IPS-15b (cell line): Measurements from ENCODE around the gene ABRACL.
"Not testable (repeated sequence)": the region's sequence is repeated elsewhere in the genome, so short reads cannot be mapped to it uniquely, and the experiment has no call there.

Experiments
- H3K27me3 ChIP-seq: one replicate; pipeline ENCODE4 v1.6.1; 2013; ENCODE audit warnings: low read length; ENCODE audit not compliant: control insufficient read depth, insufficient read depth
- H3K36me3 ChIP-seq: one replicate; pipeline ENCODE4 v1.6.1; 2013; ENCODE audit warnings: low read length; ENCODE audit not compliant: control insufficient read depth, insufficient read depth
- H3K4me1 ChIP-seq: one replicate; pipeline ENCODE4 v1.6.1; 2013; ENCODE audit warnings: mild to moderate bottlenecking, low read length; ENCODE audit not compliant: control insufficient read depth, insufficient read depth
- H3K4me3 ChIP-seq: one replicate; pipeline ENCODE4 v1.5.1; 2013; ENCODE audit warnings: low read depth, low read length
- H3K9ac ChIP-seq: one replicate; pipeline ENCODE4 v1.6.1; 2013; ENCODE audit warnings: low read depth, mild to moderate bottlenecking, low read length
- H3K9me3 ChIP-seq: one replicate; pipeline ENCODE4 v1.6.1; 2013; ENCODE audit warnings: mild to moderate bottlenecking, low read length; ENCODE audit not compliant: control insufficient read depth, insufficient read depth

The ABRACL gene

GRCh38 chr6:139014945-139015344 is 13.6 kb upstream of the ABRACL start:
- Histone ChIP-seq H3K9me3 (no peaks in the 10 kb centered on the region), H3K4me3 (no peak overlapping the region), H3K27me3 (no peaks in the 10 kb centered on the region), H3K36me3 (no peaks in the 10 kb centered on the region), H3K4me1 (peaks cover 8% of the 10 kb centered on the region), H3K9ac (no peak overlapping the region)

GRCh38 chr6:139016337-139017213 is 12.0 kb upstream of the ABRACL start:
- H3K4me3 ChIP-seq, result no peak overlapping the region
- no peak overlapping the region for H3K9ac ChIP-seq
- H3K9me3 ChIP-seq, result no peaks in the 10 kb centered on the region
- H3K36me3 ChIP-seq, result no peaks in the 10 kb centered on the region
- H3K4me1 ChIP-seq, result peaks cover 8% of the 10 kb centered on the region
- H3K27me3 ChIP-seq, result no peaks in the 10 kb centered on the region

- H3K27me3 ChIP-seq, result no peaks in the 10 kb centered on the region
- H3K4me1 ChIP-seq, result peaks cover 8% of the 10 kb centered on the region
- no peaks in the 10 kb centered on the region for H3K9me3 ChIP-seq
- no peak overlapping the region for H3K4me3 ChIP-seq
- H3K36me3 ChIP-seq, result no peaks in the 10 kb centered on the region
- H3K9ac ChIP-seq, result no peak overlapping the region
These were observed 11.3 kb upstream of the ABRACL start for GRCh38 chr6:139017227-139017626.

- Histone ChIP-seq H3K4me3 (no peak overlapping the region), H3K36me3 (no peaks in the 10 kb centered on the region), H3K27me3 (no peaks in the 10 kb centered on the region), H3K9ac (no peak overlapping the region), H3K9me3 (no peaks in the 10 kb centered on the region), H3K4me1 (peaks cover 12% of the 10 kb centered on the region)
These were observed 8.8 kb upstream of the ABRACL start for GRCh38 chr6:139019722-139020121.

- no peaks in the 10 kb centered on the region for H3K36me3 ChIP-seq
These were observed 7.9 kb upstream of the ABRACL start for GRCh38 chr6:139020689-139021088.

GRCh38 chr6:139025416-139025815 is 3.1 kb upstream of the ABRACL start:
- not testable (repeated sequence) for H3K27me3 ChIP-seq, H3K9me3 ChIP-seq, H3K4me1 ChIP-seq, H3K36me3 ChIP-seq, H3K9ac ChIP-seq, H3K4me3 ChIP-seq

More at GRCh38 chr6:139020689-139021088, 7.9 kb upstream of the ABRACL start:
- Histone ChIP-seq H3K4me1 (peaks cover 12% of the 10 kb centered on the region), H3K27me3 (no peaks in the 10 kb centered on the region), H3K9me3 (no peaks in the 10 kb centered on the region), H3K9ac (no peak overlapping the region), H3K4me3 (no peak overlapping the region)

- H3K9me3 ChIP-seq, result no peaks in the 10 kb centered on the region
- H3K4me3 ChIP-seq, result peak overlapping the region; percentile 90
- H3K36me3 ChIP-seq, result no peaks in the 10 kb centered on the region
- H3K9ac ChIP-seq, result peak overlapping the region; percentile 87
- peaks cover 12% of the 10 kb centered on the region for H3K4me1 ChIP-seq
- H3K27me3 ChIP-seq, result no peaks in the 10 kb centered on the region
These were observed 844 bp upstream of the ABRACL start for GRCh38 chr6:139027620-139028182.

GRCh38 chr6:139028215-139028657 is 309 bp upstream of the ABRACL start:
- H3K4me1 ChIP-seq, result peaks cover 13% of the 10 kb centered on the region
- H3K9me3 ChIP-seq, result no peaks in the 10 kb centered on the region
- H3K36me3 ChIP-seq, result no peaks in the 10 kb centered on the region
- H3K27me3 ChIP-seq, result no peaks in the 10 kb centered on the region
- peak overlapping the region; percentile 90 for H3K4me3 ChIP-seq
- peak overlapping the region; percentile 87 for H3K9ac ChIP-seq

GRCh38 chr6:139029470-139030227 is 1.1 kb downstream of the ABRACL start:
- Histone ChIP-seq H3K9ac (peak overlapping the region; percentile 87), H3K9me3 (no peaks in the 10 kb centered on the region), H3K27me3 (no peaks in the 10 kb centered on the region), H3K4me1 (peaks cover 11% of the 10 kb centered on the region), H3K36me3 (no peaks in the 10 kb centered on the region), H3K4me3 (peak overlapping the region; percentile 90)

- Histone ChIP-seq H3K27me3 (no peaks in the 10 kb centered on the region), H3K9me3 (no peaks in the 10 kb centered on the region), H3K9ac (peak overlapping the region; percentile 87), H3K4me1 (peaks cover 11% of the 10 kb centered on the region), H3K36me3 (peaks cover 4% of the 10 kb centered on the region), H3K4me3 (peak overlapping the region; percentile 90)
These were observed 1.9 kb downstream of the ABRACL start for GRCh38 chr6:139030228-139030963.

- peaks cover 8% of the 10 kb centered on the region for H3K36me3 ChIP-seq
These were observed 8.9 kb downstream of the ABRACL start for GRCh38 chr6:139037490-139037889.

More at GRCh38 chr6:139037490-139037889, 8.9 kb downstream of the ABRACL start:
- no peaks in the 10 kb centered on the region for H3K27me3 ChIP-seq
- H3K9ac ChIP-seq, result no peak overlapping the region
- peaks cover 9% of the 10 kb centered on the region for H3K4me1 ChIP-seq
- no peaks in the 10 kb centered on the region for H3K9me3 ChIP-seq
- H3K4me3 ChIP-seq, result no peak overlapping the region
